Activated gamma-delta T cell treated with anti-CD3 and anti-CD28 coated beads, Interleukin-2, amount 50 U/mL, for 16 hours (primary cell): Measurements from ENCODE around the gene FBXO15.

Source experiments
- DNase-seq: peaks from one replicate; pipeline ENCODE4 v3.0.0-alpha.2; 2020; ENCODE audit warnings: low read depth

Gene FBXO15

DNA sequence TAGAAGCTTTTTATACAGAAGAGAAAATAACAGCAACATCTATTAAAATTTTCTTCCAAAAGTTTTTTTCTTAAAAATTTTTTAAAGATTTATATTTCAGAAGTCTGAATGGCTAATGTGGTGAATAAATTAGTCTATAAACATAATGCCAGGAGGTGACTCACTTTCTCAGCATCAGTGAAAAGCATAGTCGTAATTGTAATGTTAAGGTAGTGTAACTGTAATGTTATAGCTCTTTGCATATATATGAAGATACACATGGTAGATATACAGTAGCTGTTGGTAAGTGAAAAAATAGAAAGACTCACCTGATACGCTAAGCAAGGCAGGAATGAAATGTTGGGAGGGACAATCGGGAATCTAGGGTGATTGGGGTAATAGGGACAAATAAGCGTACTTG, 6.2 kb upstream of the FBXO15 start:
- no peak for DNase-seq

DNA sequence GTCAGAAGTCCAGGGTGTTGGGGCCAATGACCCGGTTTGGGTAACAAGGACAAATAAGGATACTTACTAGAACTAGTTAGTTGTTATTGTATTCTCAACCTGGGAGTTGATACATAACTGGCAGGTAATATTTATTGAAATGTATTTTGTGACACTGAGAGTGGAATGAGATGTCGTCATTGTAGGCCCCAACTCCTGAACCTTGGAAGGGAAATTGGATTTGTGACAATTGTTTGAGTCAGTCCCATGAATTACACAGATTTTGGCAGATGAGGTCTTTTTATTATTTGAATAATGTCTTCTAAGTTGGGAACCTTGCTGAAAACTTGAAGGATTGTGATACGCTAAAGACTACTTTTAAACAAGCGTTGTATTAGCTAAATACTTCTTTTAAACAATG, 5.7 kb upstream of the FBXO15 start:
- no peak for DNase-seq

DNA sequence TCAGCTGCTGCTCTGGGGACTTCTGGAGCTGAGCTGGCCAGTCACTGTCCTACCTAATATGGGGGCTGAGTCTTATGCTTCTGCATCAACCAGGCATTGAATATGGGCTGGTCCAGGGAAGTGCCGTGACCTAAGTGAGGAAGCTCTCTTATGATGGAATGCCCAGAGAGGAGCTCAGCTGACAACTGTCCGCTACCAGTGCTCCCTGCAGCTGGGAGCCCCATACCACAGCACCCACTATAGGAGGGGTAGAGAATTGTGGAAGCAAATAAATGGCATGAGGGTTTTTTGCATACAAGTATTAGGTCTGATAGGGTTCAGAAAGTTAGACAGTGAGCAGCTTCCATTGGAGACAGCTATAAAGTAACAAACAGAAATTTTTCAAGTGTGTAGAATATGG, 5.2 kb upstream of the FBXO15 start:
- no peak for DNase-seq

DNA sequence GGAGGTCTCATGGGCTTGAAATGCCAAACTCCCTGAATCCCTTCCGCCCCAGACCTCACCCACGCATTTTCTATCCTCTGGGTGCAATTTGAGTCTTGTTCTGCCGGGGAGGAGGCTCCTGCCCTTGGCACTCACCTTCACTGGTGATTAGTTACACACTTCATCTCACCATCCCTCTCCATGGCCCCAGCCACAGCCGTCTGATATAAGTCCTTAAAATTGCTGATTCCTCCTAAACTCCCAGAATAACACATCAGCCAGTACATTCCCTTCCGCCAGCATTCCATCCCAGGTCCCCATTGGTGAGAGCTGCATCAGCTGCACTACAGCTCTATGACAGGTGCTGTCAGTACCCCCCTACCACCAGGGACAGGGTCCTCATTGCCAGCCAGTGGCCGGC, 4.6 kb upstream of the FBXO15 start:
- no peak for DNase-seq

DNA sequence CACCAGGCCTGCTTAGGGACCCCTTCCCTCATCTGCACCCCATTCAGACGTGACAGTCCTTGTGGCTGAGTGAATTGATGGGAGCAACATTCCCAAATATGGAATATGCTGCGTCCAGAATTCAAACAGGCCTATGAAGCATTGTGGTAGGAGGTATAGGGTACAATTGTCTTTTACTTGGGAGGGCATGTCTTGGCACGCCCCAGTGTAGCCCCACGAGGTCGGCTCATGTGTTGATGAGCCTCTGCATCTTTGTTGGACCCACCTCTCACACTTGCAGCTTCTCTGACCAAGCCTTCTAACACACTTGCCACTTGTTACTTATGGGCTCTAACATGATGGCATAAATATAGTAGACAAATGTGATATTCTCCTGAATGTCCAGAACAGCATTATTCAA, 2.2 kb upstream of the FBXO15 start:
- DNase-seq, result no peak

DNA sequence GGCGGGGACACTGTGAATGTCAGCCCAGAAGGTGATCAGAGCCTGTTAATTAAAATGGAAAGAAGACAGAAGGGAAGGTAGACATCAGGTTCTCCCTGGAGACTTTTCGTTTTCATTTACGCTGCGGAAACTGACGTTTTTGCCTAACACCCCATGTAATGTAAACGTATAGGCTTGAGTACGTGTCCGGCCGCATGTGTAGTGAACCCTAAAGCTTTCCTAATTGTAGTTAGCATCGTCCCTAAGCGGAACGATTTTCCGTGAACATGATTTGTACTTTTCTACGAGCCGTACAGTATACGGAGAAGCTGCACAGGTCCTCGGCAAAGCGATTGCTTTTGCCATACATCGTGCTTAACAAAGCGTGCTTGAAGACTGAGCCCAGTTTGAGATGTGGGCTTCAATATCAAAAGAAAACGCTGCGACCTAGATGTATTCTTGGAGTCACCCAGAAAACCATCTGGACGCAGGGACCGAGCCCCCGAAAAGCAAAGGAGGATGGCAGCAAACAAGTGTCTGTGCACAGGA, 973 bp upstream of the FBXO15 start:
- no peak for DNase-seq

DNA sequence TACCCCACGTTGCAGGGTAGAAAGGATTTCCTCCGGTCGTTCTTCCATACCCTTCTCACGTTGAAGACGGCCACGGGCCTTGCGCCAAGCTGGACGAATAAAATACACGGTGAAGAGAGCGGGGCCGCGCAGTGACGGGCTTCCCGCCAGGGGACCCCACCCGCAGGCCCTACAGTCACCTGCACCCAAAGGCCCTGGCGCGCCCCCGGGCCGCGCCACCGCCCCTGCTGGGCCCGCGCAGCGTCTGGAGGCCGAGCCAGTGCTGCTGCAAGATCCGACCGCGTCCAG, 199 bp downstream of the FBXO15 start:
- no peak for DNase-seq

DNA sequence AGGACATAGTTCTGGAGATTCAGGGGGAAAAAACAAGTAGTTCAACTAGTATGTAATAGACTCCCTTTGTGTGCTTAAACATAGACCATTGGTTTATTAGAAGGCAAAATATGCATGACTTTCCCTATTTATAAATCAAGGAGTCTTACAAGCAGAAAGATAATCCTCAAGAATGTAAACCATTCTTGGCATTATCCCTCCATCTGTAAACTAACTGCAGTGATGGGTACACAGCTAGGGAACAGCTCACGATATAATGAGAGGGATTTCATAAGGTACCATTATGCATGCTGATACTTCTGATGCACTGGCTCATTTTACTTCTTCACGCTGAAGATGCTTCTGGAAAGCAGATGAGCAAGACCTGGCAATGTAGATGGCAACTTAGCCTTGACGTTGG, 878 bp downstream of the FBXO15 start:
- DNase-seq, result no peak

DNA sequence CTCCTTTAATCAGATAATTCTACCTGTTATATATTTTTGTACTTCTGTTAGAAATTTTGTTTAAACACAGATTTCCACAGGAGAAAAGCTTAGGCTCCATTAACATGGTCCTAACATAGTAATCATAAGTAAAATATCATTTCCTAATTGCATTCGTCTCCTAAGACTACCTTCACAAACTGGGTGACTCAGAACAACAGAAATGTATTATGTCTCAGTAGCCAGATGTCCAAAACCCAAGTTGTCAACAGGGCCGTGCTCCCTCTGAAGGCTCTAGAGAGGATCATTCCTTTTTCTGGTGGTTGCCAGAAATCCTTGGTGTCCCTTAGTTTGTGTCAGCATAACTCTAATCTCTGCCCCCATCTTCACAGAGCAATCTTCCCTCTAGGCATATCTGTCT, 5.4 kb downstream of the FBXO15 start:
- no peak for DNase-seq

DNA sequence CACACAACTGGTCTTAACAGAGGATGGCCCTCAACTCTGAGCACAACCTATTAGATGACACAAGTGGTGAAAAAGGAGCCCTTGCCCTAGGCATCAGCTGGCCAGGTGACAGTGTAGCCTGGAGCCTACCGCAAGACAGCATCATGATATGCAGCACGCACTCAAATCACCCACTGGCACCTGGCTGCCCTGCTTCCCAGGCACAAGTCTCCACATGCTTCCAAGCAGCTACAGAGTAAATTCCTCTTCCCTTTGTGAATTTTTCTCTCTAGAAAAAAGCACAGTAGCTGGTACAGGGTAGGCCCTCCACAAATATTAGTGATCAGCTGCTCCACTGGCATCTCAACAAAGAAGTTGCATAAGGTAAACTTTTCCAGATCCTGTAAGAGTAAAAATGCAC, 6.0 kb downstream of the FBXO15 start:
- DNase-seq, result no peak

DNA sequence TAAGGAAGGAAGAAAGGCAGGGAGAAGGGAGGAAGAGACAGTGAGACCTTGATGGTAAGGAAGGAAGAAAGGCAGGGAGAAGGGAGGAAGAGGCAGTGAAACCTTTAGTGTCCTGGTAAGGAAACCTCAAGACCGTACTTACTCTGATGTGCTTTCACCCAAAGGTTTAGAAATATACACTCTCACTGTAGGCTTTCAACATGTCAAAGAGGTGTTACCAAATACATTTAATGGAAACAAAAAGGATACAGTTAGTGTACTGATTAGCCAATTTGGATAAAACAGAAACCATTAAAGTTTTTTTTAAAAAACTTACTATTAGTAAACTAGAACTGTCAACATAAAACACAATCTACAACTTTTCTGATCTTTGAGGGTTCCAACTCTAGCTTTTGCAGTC, 7.1 kb downstream of the FBXO15 start:
- DNase-seq, result no peak

DNA sequence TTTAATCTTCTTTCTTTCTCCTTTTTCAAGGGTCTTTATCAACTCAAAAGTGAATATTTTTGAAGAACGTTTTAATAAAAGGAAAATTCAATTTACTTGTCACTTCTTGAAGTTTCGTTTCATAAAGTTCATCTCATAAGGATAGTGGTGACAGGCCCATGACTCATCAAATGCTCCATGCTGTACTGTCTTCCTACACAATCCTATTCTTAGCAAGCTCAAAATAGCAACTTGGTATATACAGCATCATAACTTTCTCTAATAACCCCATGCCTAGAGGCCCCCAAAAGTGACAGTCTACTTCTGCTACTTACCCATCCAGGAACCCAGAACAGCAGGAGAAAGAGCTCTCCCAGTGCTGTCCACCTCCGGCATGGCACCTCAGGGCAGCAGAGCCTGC, 7.7 kb downstream of the FBXO15 start:
- no peak for DNase-seq

DNA sequence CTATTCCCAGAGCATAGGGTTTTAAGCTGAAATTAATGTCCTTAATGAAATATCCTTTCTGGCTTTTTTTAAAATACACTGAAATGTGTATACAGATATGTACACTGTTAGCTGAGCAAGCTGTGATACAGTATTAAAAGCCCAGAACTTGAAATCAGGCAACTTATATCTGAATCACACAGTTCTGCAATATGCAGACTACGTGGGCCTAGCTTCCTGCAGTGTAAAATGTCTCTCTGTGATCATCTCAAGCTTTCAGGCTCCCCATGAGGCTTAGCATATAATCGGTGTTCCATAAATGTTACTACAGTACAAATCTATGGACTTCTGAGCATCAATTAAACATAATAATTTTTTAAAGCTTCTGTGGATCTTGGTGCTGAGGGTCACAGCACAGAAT, 8.2 kb downstream of the FBXO15 start:
- no peak for DNase-seq

DNA sequence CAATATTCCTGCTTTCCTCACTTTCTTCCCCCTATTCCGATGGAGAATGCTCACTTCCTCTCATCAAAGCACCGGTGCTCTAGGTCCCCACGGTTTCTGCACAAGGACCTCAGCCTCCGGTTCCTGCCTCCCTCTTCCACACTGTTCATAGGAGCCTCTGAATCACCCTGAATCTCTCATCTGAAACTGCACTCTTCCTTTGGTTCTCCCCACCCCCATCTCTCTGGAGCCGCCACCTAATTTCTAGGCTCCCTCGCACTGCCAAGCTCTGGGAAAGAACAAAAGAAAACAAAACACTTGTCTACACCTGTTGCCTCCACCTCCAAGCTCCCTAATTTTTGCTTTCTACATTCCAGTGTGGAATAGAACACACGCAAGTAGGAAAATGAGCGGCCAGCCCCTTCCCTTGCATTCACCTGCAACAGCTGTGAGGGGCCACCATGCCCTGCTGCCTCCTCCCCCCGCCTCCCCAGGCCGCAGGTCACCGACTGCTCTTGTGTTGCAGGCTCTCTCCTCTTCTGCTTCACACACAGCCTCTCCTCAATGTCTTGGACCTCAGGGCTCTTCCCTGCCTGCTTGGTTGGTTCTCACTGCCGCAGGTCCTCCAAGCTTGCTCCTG, 9.6 kb downstream of the FBXO15 start:
- no peak for DNase-seq

DNA sequence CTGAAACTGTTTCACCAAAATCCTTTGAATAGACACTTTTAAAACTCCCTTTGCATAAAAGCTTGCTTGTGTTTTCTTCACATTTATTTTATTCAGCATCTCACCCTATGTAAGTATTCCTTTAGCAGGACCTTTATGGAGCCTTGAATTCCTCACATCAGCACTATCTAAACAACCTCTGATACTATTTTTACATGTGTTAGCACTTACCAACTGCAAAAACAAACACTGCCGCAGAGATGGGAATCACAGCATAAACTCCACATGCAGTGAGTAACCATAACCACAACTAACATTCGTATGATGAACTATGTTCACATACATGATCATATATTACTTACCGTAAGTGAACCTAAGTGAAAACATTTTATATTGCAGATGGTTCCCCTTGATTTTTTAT, 15.4 kb downstream of the FBXO15 start:
- DNase-seq, result no peak

DNA sequence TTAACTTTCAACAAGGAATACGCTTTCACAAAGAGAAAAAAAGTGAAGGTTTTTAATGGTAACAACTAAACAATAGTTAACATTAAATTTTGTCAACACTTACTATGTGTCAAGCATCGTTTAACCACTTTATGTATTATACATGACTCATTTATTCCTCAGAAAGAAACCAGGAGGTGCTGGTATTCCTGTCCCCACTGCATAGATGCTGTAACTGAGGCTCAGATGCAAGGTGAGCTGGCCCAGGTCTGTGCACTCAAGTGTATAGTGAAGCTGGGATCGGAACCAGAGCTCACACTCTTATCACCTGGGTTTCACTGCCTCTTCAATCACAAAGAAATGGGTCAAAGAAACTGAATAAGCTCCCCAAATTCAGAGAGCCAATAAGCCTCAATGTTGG, 16.5 kb downstream of the FBXO15 start:
- DNase-seq, result no peak

DNA sequence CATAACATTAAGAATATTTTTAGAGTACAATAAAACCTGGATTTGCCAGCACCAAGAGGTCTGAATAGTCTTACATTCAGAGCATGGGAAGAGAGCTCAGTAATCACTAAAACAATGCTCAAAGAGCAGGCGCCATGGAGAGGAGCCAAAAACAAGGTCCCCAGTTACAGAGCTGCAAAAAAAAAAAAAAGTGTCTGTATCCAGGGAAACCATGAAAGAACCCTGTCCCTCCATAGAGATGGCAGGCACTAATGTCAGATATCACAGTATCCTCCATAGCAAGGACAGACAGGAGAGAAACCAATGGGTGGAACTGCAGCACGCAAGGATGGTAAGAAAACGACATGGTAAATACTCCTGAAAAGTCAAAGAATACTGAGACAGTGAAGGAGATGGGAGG, 19.5 kb downstream of the FBXO15 start:
- no peak for DNase-seq

DNA sequence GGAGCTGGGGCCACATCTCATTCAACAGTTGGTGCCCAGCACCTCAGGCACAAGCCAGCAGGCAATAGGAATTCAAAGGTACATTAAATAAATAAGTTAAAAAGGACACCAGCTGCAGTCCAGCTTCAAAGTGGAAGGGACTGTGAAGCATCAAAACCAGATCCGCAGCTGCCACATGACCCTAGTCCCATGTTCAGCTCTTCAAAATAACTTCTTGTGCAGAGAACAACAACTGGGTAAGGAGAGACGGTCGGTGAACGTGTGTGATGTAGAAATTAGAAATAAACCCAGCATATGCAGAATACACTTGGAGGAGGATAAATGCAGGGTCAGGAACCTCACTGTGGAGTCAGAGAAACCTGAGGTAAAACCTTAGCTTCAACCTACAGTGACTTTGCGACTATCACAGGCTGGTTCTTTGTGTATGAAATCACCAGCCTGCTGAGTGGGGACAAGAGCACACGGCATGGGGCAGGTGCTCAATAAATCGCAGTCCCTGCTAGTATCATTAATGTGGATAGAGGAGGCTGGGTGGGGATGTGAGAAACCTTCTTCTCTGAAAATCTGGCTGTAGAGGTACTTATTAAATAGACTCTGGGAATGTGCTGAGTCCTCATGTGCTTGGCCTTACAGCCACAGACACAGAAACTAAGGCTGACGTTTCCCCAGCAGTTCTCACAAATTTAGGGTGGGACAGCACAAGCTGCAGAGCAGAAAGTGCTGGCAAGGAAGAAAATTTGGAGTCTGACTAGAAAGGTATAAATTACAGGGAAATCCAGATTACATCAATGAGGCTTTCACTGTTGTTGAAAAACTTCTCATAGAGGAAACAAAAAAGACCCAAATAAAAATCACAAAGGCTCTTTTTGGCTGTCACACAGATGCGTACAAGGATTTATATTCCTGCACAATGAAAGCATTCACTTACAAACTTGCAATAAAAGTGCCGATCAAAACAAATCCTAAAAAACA, 20.7 kb downstream of the FBXO15 start:
- no peak for DNase-seq

DNA sequence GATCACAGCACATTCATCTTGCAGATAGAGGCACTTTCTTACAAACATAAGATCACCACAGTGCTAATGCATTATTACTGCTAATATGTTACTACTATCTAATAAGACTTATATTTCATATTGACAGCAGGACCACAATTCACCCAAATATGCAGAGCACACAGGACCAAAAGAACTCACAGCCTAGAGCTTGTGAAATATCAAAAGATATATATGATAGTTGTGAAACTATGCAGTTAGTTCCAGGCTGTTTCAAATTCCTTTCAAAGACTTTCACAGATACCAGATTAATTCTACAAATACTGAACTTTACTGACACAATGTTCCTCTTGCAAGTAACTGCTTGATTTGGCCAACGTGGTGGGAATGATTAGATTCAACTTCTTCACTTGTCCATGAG, 23.0 kb downstream of the FBXO15 start:
- no peak for DNase-seq

DNA sequence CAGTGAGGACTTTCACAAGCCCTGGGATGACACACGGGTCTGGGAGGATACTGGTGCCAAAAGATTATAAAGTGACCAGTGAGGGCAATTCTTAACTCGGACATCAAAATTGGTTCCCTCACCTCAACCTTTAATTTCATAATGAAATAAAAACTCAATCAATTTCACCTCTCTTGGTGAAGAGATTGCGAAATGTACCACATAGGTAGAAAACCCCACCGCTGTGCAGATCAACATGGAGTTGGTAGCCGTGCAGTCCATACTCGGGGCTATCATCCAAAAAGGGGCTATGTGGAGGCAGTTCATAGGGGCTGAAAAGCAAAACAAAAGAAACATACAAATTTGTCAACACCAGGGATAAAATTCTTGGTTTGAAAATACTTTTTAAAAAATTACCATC, 24.4 kb downstream of the FBXO15 start:
- DNase-seq, result no peak

DNA sequence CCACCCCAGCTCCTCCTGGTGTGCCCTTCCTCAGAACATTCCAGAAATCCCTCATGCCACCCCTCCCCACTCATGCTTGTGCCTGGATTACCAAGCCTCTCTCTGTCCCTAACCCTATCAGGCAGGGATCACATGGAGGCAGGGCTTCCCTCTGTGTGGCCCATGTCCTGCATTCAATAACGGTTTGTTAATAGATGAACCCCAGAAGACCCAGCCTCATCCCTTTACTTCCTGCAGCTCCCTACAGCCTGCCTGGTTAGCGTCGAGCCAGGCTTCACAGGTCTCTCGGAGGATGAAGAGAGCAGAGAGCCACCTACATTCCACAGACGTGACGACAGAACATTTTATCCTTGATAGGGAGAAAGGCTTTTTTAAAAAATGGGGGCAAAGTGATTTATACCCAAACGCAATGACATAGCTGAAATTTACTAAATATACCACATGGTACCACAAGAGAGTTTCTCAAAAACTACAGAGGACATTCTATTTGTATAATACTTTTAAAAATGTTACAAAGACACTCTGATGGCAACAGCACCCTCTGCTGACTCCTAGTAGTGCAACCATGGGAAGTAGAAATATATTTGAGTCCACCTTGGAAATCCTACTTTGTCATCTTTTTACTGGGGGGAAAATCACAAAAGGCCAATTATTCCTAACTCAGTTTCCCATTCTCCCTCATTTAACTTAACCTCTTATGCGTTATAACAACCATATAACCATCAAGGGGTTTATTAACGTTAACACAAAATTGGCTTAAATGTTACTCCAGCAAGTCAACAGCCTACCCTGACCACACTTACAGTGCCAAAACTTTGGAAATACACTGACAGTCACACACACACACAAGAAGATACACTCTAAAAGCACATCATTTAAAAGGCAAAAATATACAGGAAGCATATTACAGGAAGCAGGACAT, 30.7 kb downstream of the FBXO15 start:
- no peak for DNase-seq

DNA sequence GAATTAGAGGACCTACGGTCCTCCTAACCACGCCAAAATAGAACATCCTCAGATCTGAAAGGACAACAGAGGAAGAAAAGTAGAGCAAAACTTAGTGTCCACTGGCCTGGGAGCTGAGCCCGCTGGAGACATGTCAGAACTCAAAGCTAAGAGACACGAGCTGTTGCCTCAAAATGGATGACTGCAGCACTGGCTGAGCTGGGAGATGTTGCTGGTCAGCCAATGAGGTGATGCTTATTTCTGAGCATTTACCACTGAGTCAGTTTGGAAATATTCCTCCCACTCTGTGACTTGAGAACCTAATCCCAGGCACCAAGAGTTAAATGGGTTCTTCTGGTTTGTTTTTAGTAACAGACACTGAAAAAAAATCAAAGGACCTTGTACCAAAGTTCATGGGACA, 32.6 kb downstream of the FBXO15 start:
- DNase-seq, result no peak

DNA sequence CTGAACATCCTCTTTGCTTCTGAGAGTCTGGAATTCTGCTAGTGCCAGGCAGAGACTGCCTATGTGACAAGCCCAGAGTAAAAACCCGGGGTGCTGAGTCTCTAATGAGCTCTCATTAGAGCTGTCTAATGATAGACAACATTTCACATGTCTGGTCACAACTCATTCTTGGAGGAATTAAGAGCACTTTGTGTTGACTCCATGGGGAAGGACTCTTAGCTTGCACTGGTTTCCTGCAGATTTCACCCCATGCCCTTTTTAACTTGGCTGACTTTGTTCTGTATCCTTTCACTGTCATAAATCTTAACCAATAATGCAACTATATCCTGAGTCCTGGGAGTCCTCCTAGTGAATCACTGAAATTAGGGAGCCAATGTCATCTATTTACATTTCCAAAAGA, 33.5 kb downstream of the FBXO15 start:
- DNase-seq, result no peak
